LNCaP clone FGC (cell line): Measurements from ENCODE around the gene RIMS3.
A peak's percentile ranks its signal among the peaks of the same experiment; 100 is the strongest.

Experiments used
- DNase-seq: peaks from one replicate; pipeline ENCODE4 v3.0.0-alpha.2; 2011; ENCODE audit warnings: low read depth
- H3K4me3 ChIP-seq: 2 replicates; pipeline ENCODE4 v1.5.1; 2011; ENCODE audit warnings: mild to moderate bottlenecking, low read depth, low read length, control low read depth
- CTCF ChIP-seq: IDR thresholded peaks from 2 replicates; pipeline ENCODE4 v1.5.1; 2012; ENCODE audit warnings: mild to moderate bottlenecking; ENCODE audit not compliant: control insufficient read depth, insufficient read depth; ENCODE audit errors: extremely low read depth

Gene RIMS3

GRCh38 chr1:40691538-40692428 is 26.3 kb upstream of the RIMS3 start, which contains the start of gene NFYC:
TSS of gene NFYC (plus strand) at chr1:40691704. CDS start at chr1:40738844, 47,140 bp downstream.
- TF ChIP-seq CTCF, result no peak
- DNase-seq, result peak; percentile 91
- peak within 1 kb of the TSS; percentile 89 for H3K4me3 ChIP-seq

GRCh38 chr1:40690771-40691537 is 25.5 kb upstream of the RIMS3 start:
- DNase-seq, result no peak
- no peak for TF ChIP-seq CTCF
- peak overlapping the region; percentile 89 for H3K4me3 ChIP-seq

- H3K4me3 ChIP-seq, result no peak overlapping the region
- TF ChIP-seq CTCF, result no peak
- no peak for DNase-seq
Observed at GRCh38 chr1:40689737-40690136, 24.3 kb upstream of the RIMS3 start.

- no peak for DNase-seq
- TF ChIP-seq CTCF, result no peak
Observed at GRCh38 chr1:40687661-40688060, 22.2 kb upstream of the RIMS3 start.

GRCh38 chr1:40687059-40687458 is 21.6 kb upstream of the RIMS3 start:
- TF ChIP-seq CTCF, result no peak
- H3K4me3 ChIP-seq, result no peak overlapping the region
- no peak for DNase-seq

More at GRCh38 chr1:40687661-40688060, 22.2 kb upstream of the RIMS3 start:
- no peak overlapping the region for H3K4me3 ChIP-seq

GRCh38 chr1:40684669-40685068 is 19.2 kb upstream of the RIMS3 start:
- no peak for TF ChIP-seq CTCF
- no peak for DNase-seq
- H3K4me3 ChIP-seq, result no peak overlapping the region
